NCI-H2029 treated with DMSO at 0.1 percent for 48 hours (cell line): ENCODE measurements around the gene ACD.

ENCODE experiments used
- DNase-seq: peaks from one replicate; lab custom pipeline; 2025; lab: John Stamatoyannopoulos, UW

ACD gene

GRCh38 chr16:67647681-67648080 is 12.4 kb downstream of the ACD start:
- DNase-seq, result no peak

GRCh38 chr16:67647111-67647651 is 12.9 kb downstream of the ACD start:
- no peak for DNase-seq

DNA sequence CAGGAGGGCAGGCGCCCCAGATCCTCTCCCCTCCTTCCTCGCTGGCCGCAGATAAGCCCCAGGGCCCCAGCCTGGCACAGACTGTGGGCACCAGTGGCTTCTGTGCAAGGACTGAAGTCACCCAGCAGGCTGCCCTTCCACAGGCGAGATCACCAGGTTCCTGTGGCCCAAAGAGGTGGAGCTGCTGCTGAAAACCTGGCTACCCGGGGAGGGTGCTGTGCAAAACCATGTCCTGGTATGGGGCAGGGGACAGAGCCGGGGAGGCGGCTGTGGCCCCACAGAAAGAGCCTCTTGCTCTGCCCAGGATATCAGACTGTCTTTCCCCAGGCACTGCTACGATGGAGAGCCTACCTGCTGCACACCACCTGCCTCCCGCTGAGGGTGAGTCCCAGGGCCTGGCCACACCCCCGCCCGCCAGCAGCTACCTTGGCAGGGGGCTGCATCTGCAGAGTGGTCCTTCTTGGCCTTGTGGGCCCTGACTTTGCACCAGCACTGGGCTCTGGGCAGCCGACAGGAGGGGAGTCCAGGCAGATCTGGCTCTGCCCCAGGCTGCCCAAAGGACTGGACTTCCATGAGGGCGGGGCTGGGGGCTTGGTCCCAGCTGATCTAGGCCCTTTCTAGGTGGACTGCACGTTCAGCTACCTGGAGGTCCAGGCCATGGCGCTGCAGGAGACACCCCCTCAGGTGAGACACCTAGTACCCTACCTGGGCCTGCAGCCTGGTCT is 14.5 kb downstream of the ACD start:
- no peak for DNase-seq

GRCh38 chr16:67644038-67644437 is 16.0 kb downstream of the ACD start:
- DNase-seq, result no peak

DNA sequence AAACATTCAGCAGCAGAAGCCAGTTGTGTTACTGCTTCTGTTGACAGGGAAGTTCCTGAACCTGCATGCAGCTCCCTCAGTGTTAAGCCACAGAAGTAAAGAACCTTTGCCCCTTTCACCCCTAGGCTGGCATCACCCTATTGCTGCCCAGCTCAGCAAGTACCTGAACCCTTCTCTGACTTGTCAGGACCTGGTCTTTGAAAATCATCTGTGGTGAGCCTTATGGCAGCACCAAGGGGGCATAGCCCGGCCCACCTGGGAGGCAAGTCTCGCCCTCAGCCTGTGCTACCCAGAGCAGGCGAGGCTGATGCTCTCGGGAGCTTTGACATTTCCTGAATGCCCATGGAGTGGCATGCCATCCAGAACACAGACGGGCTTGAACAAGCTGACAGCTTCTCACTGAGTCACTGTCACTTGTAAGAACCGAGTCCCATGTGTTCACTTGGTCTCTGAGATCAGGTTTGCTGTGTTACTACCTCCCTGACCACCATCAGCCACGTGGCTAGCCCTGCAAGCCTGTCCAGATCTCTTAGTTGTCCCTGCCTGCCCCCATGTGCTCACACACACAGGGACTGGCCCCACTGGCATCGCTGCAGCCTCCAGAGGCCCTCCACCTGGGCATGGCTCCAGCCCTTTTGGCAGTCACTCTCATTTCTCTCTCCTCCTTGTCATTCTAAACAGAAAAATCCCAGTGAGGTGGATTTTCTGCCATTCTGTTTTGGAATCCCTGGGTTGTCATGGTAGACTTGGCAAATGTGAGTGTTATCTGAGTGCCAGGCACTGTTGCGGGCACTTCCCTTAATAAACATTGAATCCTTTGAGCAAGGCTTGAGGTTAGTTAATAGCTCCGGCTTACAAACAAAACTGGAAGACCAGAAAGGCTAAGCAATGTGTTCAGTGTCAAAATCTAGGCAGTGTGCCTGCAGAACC is 18.0 kb downstream of the ACD start:
- peak; percentile 71 for DNase-seq

- no peak for DNase-seq
These were observed 22.4 kb downstream of the ACD start for GRCh38 chr16:67637625-67638024.

DNA sequence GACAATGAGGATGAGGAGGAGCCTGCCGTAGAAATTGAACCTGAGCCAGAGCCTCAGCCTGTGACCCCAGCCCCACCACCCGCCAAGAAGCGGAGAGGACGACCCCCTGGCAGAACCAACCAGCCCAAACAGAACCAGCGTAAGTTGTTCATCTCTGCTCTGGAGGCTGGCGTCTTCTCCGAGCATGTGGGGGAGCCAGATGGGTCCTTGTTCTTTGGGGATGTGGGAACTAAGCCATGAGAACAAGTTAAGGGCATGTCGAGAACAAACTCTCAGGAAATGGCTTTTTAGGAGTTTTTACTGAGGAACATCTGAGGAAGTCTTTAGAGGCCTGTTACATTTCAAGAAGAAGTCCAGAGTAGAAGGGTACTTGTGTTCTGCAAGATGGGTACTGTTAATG is 23.3 kb downstream of the ACD start:
- no peak for DNase-seq

DNA sequence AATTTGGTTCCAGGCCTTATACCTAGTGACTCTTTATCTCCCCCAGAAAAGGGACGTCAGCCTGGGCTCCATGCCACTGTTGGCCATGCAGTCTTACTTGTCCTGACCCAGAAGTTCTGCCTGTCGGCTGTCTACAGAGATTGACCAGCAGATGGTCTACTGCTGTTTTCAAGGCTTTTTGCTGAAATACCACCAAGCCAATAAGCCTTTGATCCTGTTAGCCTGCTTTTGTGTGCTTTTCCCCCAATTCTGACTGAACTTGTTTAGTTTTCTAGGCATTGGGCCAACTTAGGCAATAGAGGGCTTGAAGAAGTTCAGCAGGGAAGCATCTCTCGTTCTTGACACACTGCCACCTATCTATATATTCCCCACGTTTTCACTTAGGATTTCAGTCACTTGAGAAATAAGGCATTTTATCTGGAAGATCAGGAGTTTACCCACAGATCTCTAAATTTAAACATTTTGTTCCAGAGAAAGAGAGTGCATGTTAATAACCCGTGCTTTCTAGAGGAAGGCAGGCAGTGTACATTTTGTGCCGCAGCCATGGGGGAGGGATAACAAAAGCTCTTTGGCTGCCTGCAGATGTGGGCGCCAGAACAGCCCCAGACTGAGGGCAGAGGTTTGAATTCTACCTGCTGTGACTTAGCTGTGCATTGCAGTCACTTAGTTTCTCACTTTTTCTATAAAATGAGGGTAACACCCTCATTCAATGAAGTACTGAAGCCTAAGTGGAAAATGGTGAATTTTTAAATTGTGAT is 27.5 kb downstream of the ACD start:
- no peak for DNase-seq

DNA sequence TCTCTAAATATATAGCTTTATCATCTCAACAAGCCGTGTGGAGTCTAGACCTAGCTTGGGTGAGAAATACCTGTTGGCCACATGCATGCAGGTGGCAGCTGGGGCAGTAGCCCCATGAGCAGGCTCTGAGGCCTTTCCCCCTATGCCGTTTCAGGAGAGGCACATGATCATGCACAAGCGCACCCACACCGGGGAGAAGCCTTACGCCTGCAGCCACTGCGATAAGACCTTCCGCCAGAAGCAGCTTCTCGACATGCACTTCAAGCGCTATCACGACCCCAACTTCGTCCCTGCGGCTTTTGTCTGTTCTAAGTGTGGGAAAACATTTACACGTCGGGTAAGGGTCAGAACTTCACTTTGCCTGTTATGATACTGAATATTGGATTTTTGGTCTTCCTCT is 31.8 kb downstream of the ACD start:
- DNase-seq, result no peak

DNA sequence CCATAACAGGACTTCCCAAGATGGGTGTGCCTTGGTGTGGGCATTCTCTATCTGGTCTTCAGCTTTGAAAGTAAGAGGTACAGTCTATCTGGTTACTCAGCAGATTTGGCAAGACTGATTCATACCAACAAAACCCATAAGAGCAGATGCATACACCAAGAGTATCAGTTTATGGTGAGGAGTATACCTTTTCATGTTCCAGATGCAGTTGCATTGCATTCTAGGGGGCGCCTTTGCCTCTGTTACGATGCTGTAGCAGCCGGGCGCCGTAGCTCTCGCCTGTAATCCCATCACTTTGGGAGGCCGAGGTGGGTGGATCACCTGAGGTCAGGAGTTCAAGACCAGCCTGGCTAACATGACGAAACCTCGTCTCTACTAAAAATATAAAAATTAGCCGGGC is 46.3 kb downstream of the ACD start:
- no peak for DNase-seq

DNA sequence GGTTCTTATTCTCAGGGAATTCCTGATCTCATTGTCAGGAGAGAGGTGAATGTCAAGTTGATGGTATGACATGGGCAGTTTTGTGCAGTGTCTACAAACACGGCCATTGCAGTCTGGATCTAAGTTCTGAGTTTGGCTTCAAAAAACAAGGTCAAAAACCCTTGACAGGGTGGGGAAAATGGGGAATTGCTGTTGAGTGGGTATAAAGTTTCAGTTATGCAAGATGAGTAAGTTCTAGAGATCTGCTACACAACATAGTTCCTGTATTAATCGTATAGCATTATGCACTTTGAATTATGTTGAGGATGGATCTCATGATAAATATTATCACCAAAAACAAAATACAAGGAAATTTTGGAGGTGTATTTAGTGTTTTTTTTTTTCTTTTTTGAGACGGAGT is 51.7 kb downstream of the ACD start:
- DNase-seq, result no peak
